Lower leg skin (tissue), 4 donors: ENCODE results near the gene PPP1R8. TPM values are rescaled to one million over a fixed set of nuclear protein-coding genes. Genes with fewer than 3 reads are reported as not detected.
"Not testable (repeated sequence)": the region's sequence is repeated elsewhere in the genome, so short reads cannot be mapped to it uniquely, and the experiment has no call there.

Experiments used
- DNase-seq, 2 donors: peaks; one replicate each; pipeline ENCODE4 v3.0.0-alpha.2; 2019; ENCODE audit warnings: low spot score in 2 of 2
- H3K4me3 ChIP-seq: fragments of 200-600 bp; sonication (generic); 2 replicates; pipeline ENCODE4 v1.5.1; 2017; ENCODE audit warnings: mild to moderate bottlenecking, low read depth; ENCODE audit not compliant: poor library complexity, severe bottlenecking
- CTCF ChIP-seq, 3 donors: fragments of 450-650 bp; IDR thresholded peaks; one replicate each; pipeline ENCODE4 v1.5.1; 2016; ENCODE audit warnings: antibody characterized with exemption in 3 of 3, mild to moderate bottlenecking in 3 of 3, moderate library complexity in 2 of 3
- POLR2A ChIP-seq, 2 donors: fragments of 450-650 bp; IDR thresholded peaks; one replicate each; pipeline ENCODE4 v1.6.1; 2016 to 2017; ENCODE audit warnings: antibody characterized with exemption in 2 of 2, mild to moderate bottlenecking in 1 of 2, moderate library complexity in 1 of 2
- WGBS, 2 donors: methylation state at CpG; one replicate each; pipeline ENCODE4 v1.1.5; 2018; 5-methylcytosine and 5-hydroxymethylcytosine counted together
- intact Hi-C: fragments of 100-400 bp; cut with DNase I; formaldehyde crosslinking; loops from one replicate; pipeline ENCODE4 v1.15.0; 2023; ENCODE audit warnings: low total_unique reads
- total RNA-seq, 4 donors: library from RNA; depleted of rRNA; stranded (reverse); fragments of >200 nt; gene quantifications; one replicate each; pipeline ENCODE4 v1.1.0, GENCODE V29; 2016

Gene PPP1R8
- total RNA-seq, 4 donors from 2014 or later = 25.1 to 49.1 (median 42.0) TPM

- DNase-seq = no peak
- no peak overlapping the region for H3K4me3 ChIP-seq
- 51 to 67% methylated on average over 4 of the region's 4 CpGs for WGBS, 2 donors
- TF ChIP-seq CTCF (IDR thresholded peaks at IDR 0.05) = no peak
- no peak for TF ChIP-seq POLR2A (IDR thresholded peaks at IDR 0.05)
- intact Hi-C loops = no loop called here
Observed at GRCh38 chr1:27789540-27790041, 41.0 kb upstream of the PPP1R8 start.

DNA sequence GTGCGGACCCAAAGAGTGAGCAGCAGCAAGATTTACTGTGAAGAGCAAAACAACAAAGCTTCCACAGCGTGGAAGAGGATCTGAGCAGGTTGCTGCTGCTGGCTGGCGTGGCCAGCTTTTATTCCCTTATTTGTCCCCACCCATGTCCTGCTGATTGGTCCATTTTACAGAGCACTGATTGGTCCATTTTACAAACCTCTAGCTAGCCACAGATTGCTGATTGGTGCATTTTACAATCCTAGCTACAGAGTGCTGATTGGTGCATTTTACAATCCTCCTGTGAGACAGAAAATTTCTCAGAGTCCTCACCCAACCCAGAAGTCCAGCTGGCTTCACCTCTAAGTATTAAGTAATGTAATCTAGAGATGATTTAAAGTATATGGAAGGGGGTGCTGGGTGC, 40.3 kb upstream of the PPP1R8 start:
- DNase-seq, intact Hi-C loops, H3K4me3 ChIP-seq: not testable (repeated sequence)
- WGBS, 2 donors = 92 to 94% methylated on average over 3 of the region's 3 CpGs

- TF ChIP-seq POLR2A (IDR thresholded peaks at IDR 0.05) (no peak), CTCF (IDR thresholded peaks at IDR 0.05) (no peak)
- intact Hi-C loops = no loop called here
- WGBS, 2 donors = 73% methylated on average over 1 of the region's 1 CpG
- DNase-seq = no peak
- H3K4me3 ChIP-seq = no peak overlapping the region
Observed at GRCh38 chr1:27795601-27796000, 35.0 kb upstream of the PPP1R8 start.

- H3K4me3 ChIP-seq = no peak overlapping the region
- intact Hi-C loops = no loop called here
- WGBS, 2 donors = 90 to 93% methylated on average over 5 of the region's 5 CpGs
- TF ChIP-seq CTCF (IDR thresholded peaks at IDR 0.05) = no peak
- no peak for TF ChIP-seq POLR2A (IDR thresholded peaks at IDR 0.05)
- no peak for DNase-seq
Observed at GRCh38 chr1:27804791-27805190, 25.8 kb upstream of the PPP1R8 start.

GRCh38 chr1:27806758-27807157, 23.8 kb upstream of the PPP1R8 start:
- no peak overlapping the region for H3K4me3 ChIP-seq
- 93% methylated on average over 7 of the region's 7 CpGs for WGBS, 2 donors
- TF ChIP-seq POLR2A (IDR thresholded peaks at IDR 0.05) = no peak
- TF ChIP-seq CTCF (IDR thresholded peaks at IDR 0.05) = no peak
- intact Hi-C loops = no loop called here
- DNase-seq = no peak

- H3K4me3 ChIP-seq = no peak overlapping the region
- no peak for DNase-seq
- 72 to 75% methylated on average over 2 of the region's 2 CpGs for WGBS, 2 donors
- TF ChIP-seq CTCF (IDR thresholded peaks at IDR 0.05) = no peak
- TF ChIP-seq POLR2A (IDR thresholded peaks at IDR 0.05) = no peak
- intact Hi-C loops = no loop called here
Observed at GRCh38 chr1:27807385-27807784, 23.2 kb upstream of the PPP1R8 start.

DNA sequence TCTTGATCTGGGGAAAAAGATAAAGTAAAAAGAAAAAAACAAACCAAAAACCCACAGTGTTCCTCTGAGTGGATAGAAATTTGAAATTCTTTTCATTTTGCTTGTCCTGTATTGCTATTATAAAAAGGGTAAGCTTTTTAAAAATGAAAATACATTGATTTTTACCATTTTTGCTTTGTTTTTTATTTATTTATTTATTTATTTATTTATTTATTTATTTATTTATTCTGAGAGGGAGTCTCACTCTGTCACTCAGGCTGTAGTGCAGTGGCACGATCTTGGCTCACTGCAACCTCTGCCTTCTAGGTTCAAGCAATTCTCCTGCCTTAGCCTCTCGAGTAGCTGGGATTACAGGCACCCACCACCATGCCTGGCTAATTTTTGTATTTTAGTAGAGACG, 22.5 kb upstream of the PPP1R8 start:
- intact Hi-C loops, H3K4me3 ChIP-seq, DNase-seq: not testable (repeated sequence)
- WGBS, 2 donors = 99 to 100% methylated on average over 3 of the region's 3 CpGs
